ENCODE measurements around the gene OR2AE1.

DNA sequence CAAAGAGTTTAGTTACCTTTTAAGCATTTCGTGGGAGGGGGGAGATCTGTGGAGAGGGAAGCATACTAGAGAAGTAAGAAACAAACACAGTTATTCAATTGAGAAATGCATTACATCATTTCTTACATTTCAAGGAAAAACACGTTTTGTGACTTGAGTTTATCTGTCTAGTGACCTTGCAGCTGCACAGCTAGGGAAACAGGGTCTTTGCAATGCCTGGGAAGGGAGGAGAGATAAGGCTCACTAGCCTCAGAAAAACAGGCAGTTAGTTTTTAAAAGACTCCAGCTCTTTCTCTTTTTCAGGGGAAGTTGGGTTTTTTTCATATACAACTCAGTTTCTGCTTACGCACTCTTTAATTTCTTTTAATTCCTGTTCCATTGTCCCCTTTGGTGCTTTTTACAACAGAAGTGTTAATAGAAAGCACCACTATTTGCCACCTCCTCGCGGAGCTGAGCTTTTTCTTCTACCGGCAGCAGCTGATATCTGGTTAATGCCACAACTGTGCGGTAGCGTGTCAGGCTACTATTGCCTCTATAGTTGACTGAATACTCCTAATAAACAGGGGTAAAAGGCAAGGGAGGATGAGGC is 43.5 kb downstream of the OR2AE1 start:
- TF ChIP-seq, protein P1, sequence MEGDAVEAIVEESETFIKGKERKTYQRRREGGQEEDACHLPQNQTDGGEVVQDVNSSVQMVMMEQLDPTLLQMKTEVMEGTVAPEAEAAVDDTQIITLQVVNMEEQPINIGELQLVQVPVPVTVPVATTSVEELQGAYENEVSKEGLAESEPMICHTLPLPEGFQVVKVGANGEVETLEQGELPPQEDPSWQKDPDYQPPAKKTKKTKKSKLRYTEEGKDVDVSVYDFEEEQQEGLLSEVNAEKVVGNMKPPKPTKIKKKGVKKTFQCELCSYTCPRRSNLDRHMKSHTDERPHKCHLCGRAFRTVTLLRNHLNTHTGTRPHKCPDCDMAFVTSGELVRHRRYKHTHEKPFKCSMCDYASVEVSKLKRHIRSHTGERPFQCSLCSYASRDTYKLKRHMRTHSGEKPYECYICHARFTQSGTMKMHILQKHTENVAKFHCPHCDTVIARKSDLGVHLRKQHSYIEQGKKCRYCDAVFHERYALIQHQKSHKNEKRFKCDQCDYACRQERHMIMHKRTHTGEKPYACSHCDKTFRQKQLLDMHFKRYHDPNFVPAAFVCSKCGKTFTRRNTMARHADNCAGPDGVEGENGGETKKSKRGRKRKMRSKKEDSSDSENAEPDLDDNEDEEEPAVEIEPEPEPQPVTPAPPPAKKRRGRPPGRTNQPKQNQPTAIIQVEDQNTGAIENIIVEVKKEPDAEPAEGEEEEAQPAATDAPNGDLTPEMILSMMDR (IDR thresholded peaks at IDR 0.05) = no peak
- no peak for TF ChIP-seq POLR2A (IDR thresholded peaks at IDR 0.05)

All from ovary (tissue), 3 donors.